HepG2 (cell line): ENCODE results near the gene SLX9. TPM values are rescaled to one million over a fixed set of nuclear protein-coding genes. Genes with fewer than 3 reads are reported as not detected.

Experiments
- ATAC-seq: fragments of 200-7000 bp; cut with Tn5 transposase; 3 replicates; pipeline ENCODE4 v1.9.1; 2020; ENCODE audit warnings: mild to moderate bottlenecking, moderate library complexity
- BruUV-seq: library from RNA; stranded (reverse); fragments of 400-500 nt; replicated peaks from 2 replicates; lab custom pipeline; 2021; lab: Mats Ljungman, UMichigan
- CTCF ChIA-PET: fragments of 300-600 bp; formaldehyde crosslinking; extraction: SDS; loops from one replicate; lab custom pipeline; 2021; ENCODE audit warnings: low total read pairs, inconsistent platforms, low intra/inter-chr PET ratio; lab: Yijun Ruan, JAX
- POLR2A ChIA-PET: fragments of 350-600 bp; sonication (Branson Sonifier 250); formaldehyde crosslinking; loops from one replicate; lab custom pipeline; 2020; ENCODE audit warnings: antibody characterized with exemption, inconsistent platforms; lab: Yijun Ruan, JAX
- DNase-seq: peaks from one replicate; pipeline ENCODE4 v3.0.0-alpha.2; 2015; ENCODE audit warnings: low spot score
- FAIRE-seq: peaks from 3 replicates; lab custom pipeline; 2011; peaks lifted over from hg19 to GRCh38; lab: Jason Lieb, UNC
- H2AFZ ChIP-seq: one replicate; pipeline ENCODE4 v1.6.1; 2011; ENCODE audit warnings: low read length, inconsistent platforms
- H3K27ac ChIP-seq: fragments of 300-600 bp; 3 replicates; pipeline ENCODE4 v1.8.0; 2011; ENCODE audit warnings: mixed run types, mild to moderate bottlenecking, mixed read lengths, low read length, inconsistent platforms; ENCODE audit not compliant: insufficient read depth; ENCODE audit errors: extremely low read length
- H3K27me3 ChIP-seq, 2 experiments: fragments of 200-600 bp in 1 of 2; 2 replicates in 1 of 2; 3 replicates in 1 of 2; pipeline versions ENCODE4 v1.6.0 to v1.8.0; 2011; ENCODE audit warnings: low read length in 2 of 2, mild to moderate bottlenecking in 2 of 2, moderate library complexity in 2 of 2, inconsistent platforms in 1 of 2; ENCODE audit not compliant: insufficient read depth in 2 of 2, control insufficient read depth in 1 of 2
- H3K36me3 ChIP-seq, 2 experiments: fragments of 200-600 bp in 1 of 2; replicated peaks in 1 of 2; 2 replicates in 1 of 2; 3 replicates in 1 of 2; pipeline versions ENCODE4 v1.5.1 to v1.8.0; 2011; ENCODE audit warnings: low read length in 2 of 2, inconsistent platforms in 1 of 2; ENCODE audit not compliant: insufficient read depth in 2 of 2, control insufficient read depth in 1 of 2
- H3K4me1 ChIP-seq: 2 replicates; pipeline ENCODE4 v1.5.1; 2012; ENCODE audit warnings: low read length, inconsistent platforms; ENCODE audit not compliant: insufficient read depth
- H3K4me2 ChIP-seq: 2 replicates; pipeline ENCODE4 v1.6.0; 2011; ENCODE audit warnings: low read depth, low read length, inconsistent platforms
- H3K4me3 ChIP-seq, 3 experiments: fragments of 200-600 bp in 1 of 3; sonication (generic), shearing (Covaris generic) in 1 of 3; replicated peaks in 1 of 3; 2 replicates each; pipeline ENCODE4 v1.5.1; 2011 to 2016; ENCODE audit warnings: low read length in 3 of 3, inconsistent platforms in 2 of 3, low read depth in 2 of 3, mild to moderate bottlenecking in 2 of 3, control low read depth in 1 of 3, mixed read lengths in 1 of 3; ENCODE audit not compliant: insufficient read depth in 1 of 3
- H3K79me2 ChIP-seq: one replicate; pipeline ENCODE4 v1.6.1; 2011; ENCODE audit warnings: low read length, inconsistent platforms; ENCODE audit not compliant: insufficient read depth
- H3K9ac ChIP-seq: 2 replicates; pipeline ENCODE4 v1.6.0; 2011; ENCODE audit warnings: mild to moderate bottlenecking, low read depth, low read length, inconsistent platforms; ENCODE audit not compliant: insufficient read depth
- H3K9me3 ChIP-seq: 2 replicates; pipeline ENCODE4 v1.5.1; 2012; ENCODE audit warnings: mild to moderate bottlenecking, low read length
- H4K20me1 ChIP-seq: 2 replicates; pipeline ENCODE4 v1.6.0; 2011; ENCODE audit warnings: inconsistent platforms, mild to moderate bottlenecking, low read length, moderate library complexity; ENCODE audit not compliant: insufficient read depth
- EED ChIP-seq: sonication (generic); formaldehyde crosslinking; IDR thresholded peaks from 2 replicates; pipeline ENCODE4 v1.5.0; 2020; ENCODE audit warnings: mild to moderate bottlenecking, missing genetic modification reagents
- ERF ChIP-seq: IDR thresholded peaks from 2 replicates; pipeline ENCODE4 v1.6.1; 2018; ENCODE audit warnings: missing biosample characterization, missing genetic modification reagents
- KLF12 ChIP-seq: sonication (generic); formaldehyde crosslinking; IDR thresholded peaks from 2 replicates; pipeline ENCODE4 v1.4.0; 2020; ENCODE audit warnings: missing genetic modification reagents, borderline replicate concordance
- MIER3 ChIP-seq: IDR thresholded peaks from 2 replicates; pipeline ENCODE4 v1.6.1; 2016; ENCODE audit warnings: missing compliant biosample characterization, borderline replicate concordance
- SMAD3 ChIP-seq: sonication (generic); formaldehyde crosslinking; IDR thresholded peaks from 2 replicates; pipeline ENCODE4 v1.4.0; 2020; ENCODE audit warnings: missing genetic modification reagents
- XBP1 ChIP-seq: sonication (generic); formaldehyde crosslinking; IDR thresholded peaks from 2 replicates; pipeline ENCODE4 v1.5.0; 2020; ENCODE audit warnings: missing genetic modification reagents
- ZFP37 ChIP-seq: sonication (generic); formaldehyde crosslinking; IDR thresholded peaks from 2 replicates; pipeline ENCODE4 v1.4.0; 2020; ENCODE audit warnings: missing genetic modification reagents, borderline replicate concordance
- ZIK1 ChIP-seq: sonication (generic); formaldehyde crosslinking; IDR thresholded peaks from 2 replicates; pipeline ENCODE4 v1.5.0; 2020; ENCODE audit warnings: mild to moderate bottlenecking, low read depth, missing genetic modification reagents, borderline replicate concordance
- ZNF557 ChIP-seq: sonication (generic); formaldehyde crosslinking; IDR thresholded peaks from 2 replicates; pipeline ENCODE4 v1.4.0; 2020; ENCODE audit warnings: missing genetic modification reagents
- WGBS: methylation state at CpG from one replicate; pipeline ENCODE4 v1.1.6; 2017; ENCODE audit warnings: low lambda C conversion rate; 5-methylcytosine and 5-hydroxymethylcytosine counted together
- in situ Hi-C: cut with HindIII; loops from 2 replicates; pipeline ENCODE4 v1.10.0; 2017; ENCODE audit warnings: low pct_unique_long_range_greater_than_20kb; ENCODE audit not compliant: extremely low pct_ligation_motif_present
- intact Hi-C: fragments of 100-400 bp; cut with micrococcal nuclease; formaldehyde crosslinking; loops from one replicate; pipeline ENCODE4 v1.10.0; 2022; ENCODE audit not compliant: unreplicated experiment
- polyA plus RNA-seq, 8 experiments: library from polyadenylated mRNA; depleted of rRNA in 3 of 8; stranded (reverse) in 7 of 8; unstranded in 1 of 8; fragments of >200 nt; fragmentation: Illumina TruSeq in 4 of 8; extraction: Trizol in 4 of 8; gene quantifications; 2 replicates each; pipeline versions ENCODE4 v1.2.1 to v1.2.3, GENCODE V29; 2011 to 2016; ENCODE audit warnings: low read depth in 4 of 8, missing spikeins in 1 of 8, mixed read lengths in 1 of 8; ENCODE audit not compliant: insufficient read depth in 1 of 8
- total RNA-seq, 5 experiments: library from RNA; depleted of rRNA; stranded (reverse); fragments of >200 nt; fragmentation: Illumina TruSeq; extraction: Trizol; gene quantifications; 2 replicates each; pipeline ENCODE4 v1.2.3, GENCODE V29; 2016; ENCODE audit warnings: low read depth in 1 of 5
- TF ChIP-seq, protein P1 (sequence below): sonication (generic); formaldehyde crosslinking; IDR thresholded peaks from 2 replicates; pipeline ENCODE4 v1.4.0; 2020; ENCODE audit warnings: mild to moderate bottlenecking, missing genetic modification reagents
- TF ChIP-seq, protein P2 (sequence below): sonication (generic); formaldehyde crosslinking; IDR thresholded peaks from 2 replicates; pipeline ENCODE4 v1.5.0; 2020; ENCODE audit warnings: missing genetic modification reagents
- TF ChIP-seq, protein P3 (sequence below): sonication (generic); formaldehyde crosslinking; IDR thresholded peaks from 2 replicates; pipeline ENCODE4 v1.4.0; 2020; ENCODE audit warnings: missing genetic modification reagents; ENCODE audit errors: not compliant biosample characterization

Gene SLX9
- total and polyA plus RNA-seq, 2 of the 13 experiments (the other 11 are each of a cell fraction or from before 2014, with no cell fraction given), result 21.0 to 47.1 TPM

DNA sequence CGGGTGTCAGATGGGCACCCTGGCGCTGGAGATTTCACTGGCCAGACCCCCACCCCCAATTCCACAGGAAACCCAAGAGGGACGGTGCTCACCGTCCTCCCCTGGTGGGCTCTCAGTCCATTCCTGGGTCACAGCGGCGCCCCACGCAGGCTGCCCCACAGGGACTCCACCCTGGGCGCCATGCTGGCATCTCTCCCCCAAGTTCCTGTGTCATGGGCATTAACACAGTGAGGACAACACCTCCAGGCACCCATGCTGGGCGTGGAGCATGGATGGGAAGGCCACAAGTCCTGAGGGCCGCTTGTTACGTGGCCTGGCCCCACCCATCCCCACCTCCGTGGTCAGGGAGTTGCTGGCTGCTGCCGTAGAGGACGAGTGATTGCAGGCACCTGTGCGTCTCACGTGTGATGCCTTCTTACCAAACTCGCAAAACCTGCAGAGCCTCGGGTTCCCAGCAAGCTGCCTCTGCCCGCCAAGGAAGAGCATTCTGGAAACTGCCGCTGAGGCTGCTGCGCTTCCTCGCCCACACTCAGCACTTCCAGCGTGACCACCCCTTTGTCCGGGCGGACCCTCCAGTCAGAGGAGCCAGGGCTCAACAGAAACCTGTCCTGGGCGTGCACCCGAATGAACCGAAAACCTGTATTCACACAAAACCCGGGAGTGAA lies 60.3 kb downstream of the SLX9 start:
- Histone ChIP-seq H3K4me1 (peaks cover 59% of the 10 kb centered on the region), H4K20me1 (no peaks in the 10 kb centered on the region), H3K4me3 (no peak overlapping the region), H3K4me2 (no peak overlapping the region), H3K36me3 (no peaks in the 10 kb centered on the region), H3K79me2 (no peaks in the 10 kb centered on the region), H3K27ac (no peak overlapping the region), H2AFZ (no peak overlapping the region), H3K9ac (no peak overlapping the region), H3K27me3 (peaks cover 8 to 52% of the 10 kb centered on the region in 2 experiments), H3K9me3 (no peaks in the 10 kb centered on the region)
- no peak for TF ChIP-seq EED (CRISPR knock-in tag)
- no peak for TF ChIP-seq ERF
- TF ChIP-seq, protein P1, sequence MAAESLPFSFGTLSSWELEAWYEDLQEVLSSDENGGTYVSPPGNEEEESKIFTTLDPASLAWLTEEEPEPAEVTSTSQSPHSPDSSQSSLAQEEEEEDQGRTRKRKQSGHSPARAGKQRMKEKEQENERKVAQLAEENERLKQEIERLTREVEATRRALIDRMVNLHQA (CRISPR knock-in tag), result no peak
- TF ChIP-seq, protein P2, sequence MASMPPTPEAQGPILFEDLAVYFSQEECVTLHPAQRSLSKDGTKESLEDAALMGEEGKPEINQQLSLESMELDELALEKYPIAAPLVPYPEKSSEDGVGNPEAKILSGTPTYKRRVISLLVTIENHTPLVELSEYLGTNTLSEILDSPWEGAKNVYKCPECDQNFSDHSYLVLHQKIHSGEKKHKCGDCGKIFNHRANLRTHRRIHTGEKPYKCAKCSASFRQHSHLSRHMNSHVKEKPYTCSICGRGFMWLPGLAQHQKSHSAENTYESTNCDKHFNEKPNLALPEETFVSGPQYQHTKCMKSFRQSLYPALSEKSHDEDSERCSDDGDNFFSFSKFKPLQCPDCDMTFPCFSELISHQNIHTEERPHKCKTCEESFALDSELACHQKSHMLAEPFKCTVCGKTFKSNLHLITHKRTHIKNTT (CRISPR knock-in tag), result no peak
- TF ChIP-seq XBP1, result no peak
- no peak for TF ChIP-seq MIER3
- no peak for DNase-seq
- in situ Hi-C loops (loop anchor here (5.0 kb wide), 1 partner anchor 77 kb away; no protein-coding TSS in a partner anchor), intact Hi-C loops (no loop called here)
- CTCF ChIA-PET, result no interaction called here
- POLR2A ChIA-PET, result interaction anchor here (1.5 kb wide), 1 partner anchor 13 kb away, joined by 3 read pairs; no protein-coding TSS in a partner anchor
- no peak for FAIRE-seq
- no peak for ATAC-seq
- 54% methylated on average over 5 of the region's 29 CpGs for WGBS
- no TSS peak for BruUV-seq

DNA sequence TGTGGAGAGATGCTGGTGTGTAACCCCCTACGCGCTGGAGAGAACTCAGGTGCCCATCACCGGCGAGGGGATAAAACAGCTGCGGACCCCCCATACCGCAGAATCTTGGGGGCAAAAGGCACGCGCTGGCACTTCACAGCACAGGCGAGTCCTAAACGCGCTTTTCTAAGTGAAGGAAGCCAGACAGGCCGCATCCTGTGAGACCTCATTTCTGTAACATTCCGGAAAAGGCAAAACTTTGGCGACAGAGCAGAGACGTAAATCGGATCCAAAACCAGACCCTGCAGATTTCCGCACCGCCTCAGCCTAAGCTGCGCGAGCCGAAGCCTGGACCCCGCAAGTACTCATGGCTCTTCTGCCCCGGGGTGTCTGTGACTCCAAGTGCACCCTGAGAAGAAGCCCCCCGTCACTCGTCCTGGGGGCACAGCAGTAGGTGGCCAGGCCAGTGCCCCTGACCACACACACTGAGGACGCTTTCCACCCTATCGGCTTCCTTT lies 60.9 kb downstream of the SLX9 start:
- no peak for DNase-seq
- no peak overlapping the region for H3K4me2 ChIP-seq
- BruUV-seq, result no TSS peak
- no peaks in the 10 kb centered on the region for H3K9me3 ChIP-seq
- peaks cover 7 to 47% of the 10 kb centered on the region in 2 experiments for H3K27me3 ChIP-seq
- H3K79me2 ChIP-seq, result no peaks in the 10 kb centered on the region
- TF ChIP-seq, protein P3, sequence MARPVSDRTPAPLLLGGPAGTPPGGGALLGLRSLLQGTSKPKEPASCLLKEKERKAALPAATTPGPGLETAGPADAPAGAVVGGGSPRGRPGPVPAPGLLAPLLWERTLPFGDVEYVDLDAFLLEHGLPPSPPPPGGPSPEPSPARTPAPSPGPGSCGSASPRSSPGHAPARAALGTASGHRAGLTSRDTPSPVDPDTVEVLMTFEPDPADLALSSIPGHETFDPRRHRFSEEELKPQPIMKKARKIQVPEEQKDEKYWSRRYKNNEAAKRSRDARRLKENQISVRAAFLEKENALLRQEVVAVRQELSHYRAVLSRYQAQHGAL (CRISPR knock-in tag), result no peak
- TF ChIP-seq KLF12 (CRISPR knock-in tag), result no peak
- no peak for TF ChIP-seq ZNF557 (CRISPR knock-in tag)
- no peak for TF ChIP-seq SMAD3 (CRISPR knock-in tag)
- no peak for TF ChIP-seq ZIK1
- TF ChIP-seq ZFP37 (CRISPR knock-in tag), result no peak
- TF ChIP-seq, all 625 proteins: peak for 0
- Histone ChIP-seq H3K4me3 (no peak overlapping the region), H3K9ac (no peak overlapping the region), H3K36me3 (no peaks in the 10 kb centered on the region), H3K27ac (no peak overlapping the region), H4K20me1 (no peaks in the 10 kb centered on the region), H2AFZ (no peak overlapping the region), H3K4me1 (peaks cover 56% of the 10 kb centered on the region)
- intact Hi-C loops (no loop called here), in situ Hi-C loops (loop anchor here (5.0 kb wide), 1 partner anchor 77 kb away; no protein-coding TSS in a partner anchor)
- POLR2A ChIA-PET, result no interaction called here
- ATAC-seq, result no peak
- no peak for FAIRE-seq
- CTCF ChIA-PET, result no interaction called here
- 69% methylated on average over 23 of the region's 27 CpGs for WGBS
